Keratinocyte (primary cell): ENCODE results near the gene NLGN2. TPM values are rescaled to one million over a fixed set of nuclear protein-coding genes. Genes with fewer than 3 reads are reported as not detected.

Source experiments
- DNase-seq: peaks from one replicate; pipeline ENCODE4 v3.0.0-alpha.2; 2011; ENCODE audit warnings: low read depth, missing footprints, low spot score
- FAIRE-seq: peaks from 2 replicates; lab custom pipeline; 2011; peaks lifted over from hg19 to GRCh38; lab: Jason Lieb, UNC
- H2AFZ ChIP-seq: 2 replicates; pipeline ENCODE4 v1.6.0; 2012; ENCODE audit warnings: low read length, control low read depth, inconsistent platforms; ENCODE audit not compliant: control insufficient read depth
- H3K27ac ChIP-seq: 2 replicates; pipeline ENCODE4 v1.5.1; 2011; ENCODE audit warnings: low read length; ENCODE audit not compliant: control insufficient read depth, insufficient read depth
- H3K27me3 ChIP-seq: 3 replicates; pipeline ENCODE4 v1.6.0; 2011; ENCODE audit warnings: low read length; ENCODE audit not compliant: control insufficient read depth, insufficient read depth; ENCODE audit errors: extremely low read depth
- H3K36me3 ChIP-seq, 2 experiments: 2 replicates in 1 of 2; 3 replicates in 1 of 2; pipeline ENCODE4 v1.5.1; 2011; ENCODE audit warnings: low read length in 2 of 2, mild to moderate bottlenecking in 1 of 2; ENCODE audit not compliant: control insufficient read depth in 2 of 2, insufficient read depth in 2 of 2; ENCODE audit errors: extremely low read depth in 1 of 2
- H3K4me1 ChIP-seq: 3 replicates; pipeline ENCODE4 v1.5.1; 2011; ENCODE audit warnings: low read length; ENCODE audit not compliant: control insufficient read depth, insufficient read depth; ENCODE audit errors: extremely low read depth
- H3K4me2 ChIP-seq: 3 replicates; pipeline ENCODE4 v1.6.0; 2011; ENCODE audit warnings: low read depth, low read length; ENCODE audit not compliant: control insufficient read depth, insufficient read depth; ENCODE audit errors: extremely low read depth
- H3K4me3 ChIP-seq, 3 experiments: fragments of 200-600 bp in 1 of 3; sonication (generic) in 1 of 3; 2 replicates in 2 of 3; 3 replicates in 1 of 3; pipeline ENCODE4 v1.5.1; 2011 to 2016; ENCODE audit warnings: low read length in 3 of 3, mild to moderate bottlenecking in 3 of 3, control low read depth in 2 of 3, inconsistent platforms in 1 of 3, low read depth in 1 of 3, mixed read lengths in 1 of 3, mixed run types in 1 of 3, moderate library complexity in 1 of 3; ENCODE audit not compliant: control insufficient read depth in 2 of 3, insufficient read depth in 2 of 3; ENCODE audit errors: extremely low read depth in 1 of 3
- H3K79me2 ChIP-seq: 2 replicates; pipeline ENCODE4 v1.6.0; 2012; ENCODE audit warnings: low read length; ENCODE audit not compliant: control insufficient read depth, insufficient read depth
- H3K9ac ChIP-seq: 3 replicates; pipeline ENCODE4 v1.6.0; 2011; ENCODE audit warnings: low read length; ENCODE audit not compliant: control insufficient read depth, insufficient read depth; ENCODE audit errors: extremely low read depth
- H3K9me1 ChIP-seq: 3 replicates; pipeline ENCODE4 v1.6.0; 2011; ENCODE audit warnings: low read length; ENCODE audit not compliant: control insufficient read depth, insufficient read depth; ENCODE audit errors: extremely low read depth
- H3K9me3 ChIP-seq: 2 replicates; pipeline ENCODE4 v1.5.1; 2012; ENCODE audit warnings: low read depth, low read length; ENCODE audit not compliant: control insufficient read depth
- H4K20me1 ChIP-seq: 3 replicates; pipeline ENCODE4 v1.6.0; 2011; ENCODE audit warnings: low read length; ENCODE audit not compliant: control insufficient read depth, insufficient read depth; ENCODE audit errors: extremely low read depth
- CTCF ChIP-seq, 3 experiments: IDR thresholded peaks in 1 of 3; conservative IDR thresholded peaks in 1 of 3; optimal IDR thresholded peaks in 1 of 3; 2 replicates in 2 of 3; 3 replicates in 1 of 3; pipeline versions ENCODE3 to v1.5.1; 2011; ENCODE audit warnings: low read length in 3 of 3, mild to moderate bottlenecking in 3 of 3, moderate library complexity in 2 of 3, control low read depth in 1 of 3, inconsistent platforms in 1 of 3; ENCODE audit not compliant: insufficient read depth in 2 of 3; ENCODE audit errors: extremely low read depth in 1 of 3
- EZH2 ChIP-seq: IDR thresholded peaks from one replicate; pipeline ENCODE4 v1.6.1; 2012; ENCODE audit warnings: inconsistent platforms, mild to moderate bottlenecking, low read length, moderate library complexity
- dilution Hi-C: fragments of 300-500 bp; cut with MboI; formaldehyde crosslinking; loops from one replicate; pipeline ENCODE4 v1.7.0; 2020; ENCODE audit warnings: low sequenced_read_pairs; ENCODE audit not compliant: extremely low pct_ligation_motif_present
- polyA plus RNA-seq, 5 experiments: library from polyadenylated mRNA; depleted of rRNA in 3 of 5; stranded (reverse) in 3 of 5; stranded (forward) in 1 of 5; unstranded in 1 of 5; fragments of >200 nt; gene quantifications; 1 replicate in 1 of 5; 2 replicates in 3 of 5; 3 replicates in 1 of 5; pipeline versions ENCODE4 v1.2.1 to v1.2.3, GENCODE V29; 2011 to 2012; ENCODE audit warnings: missing spikeins in 2 of 5, low read depth in 1 of 5, low replicate concordance in 1 of 5

The NLGN2 gene
- polyA plus RNA-seq, 1 donor (not counting 4 experiments of a cell fraction or from before 2014, with no cell fraction given): 2.5 TPM

GRCh38 chr17:7410634-7411426 lies 3.2 kb downstream of the NLGN2 start:
- Histone ChIP-seq H3K4me2 (no peak overlapping the region), H3K9me1 (no peaks in the 10 kb centered on the region), H3K4me1 (peaks cover 8% of the 10 kb centered on the region), H3K9ac (no peak overlapping the region), H3K79me2 (no peaks in the 10 kb centered on the region), H4K20me1 (no peaks in the 10 kb centered on the region), H2AFZ (no peak overlapping the region), H3K9me3 (no peaks in the 10 kb centered on the region), H3K4me3 (no peak overlapping the region), H3K36me3 (peaks cover 0 to 5% of the 10 kb centered on the region in 2 experiments), H3K27me3 (no peaks in the 10 kb centered on the region), H3K27ac (no peak overlapping the region)
- TF ChIP-seq CTCF (optimal IDR thresholded peaks at IDR 0.05 in 1 of 3, IDR thresholded peaks at IDR 0.05 in 1 of 3, conservative IDR thresholded peaks at IDR 0.05 in 1 of 3; ENCODE audit: extremely low read depth in 1 of 3, insufficient read depth in 2 of 3, low read length in 3 of 3) (no peak), EZH2 (no peak)
- DNase-seq: no peak
- FAIRE-seq: no peak
- dilution Hi-C loops: no loop called here

GRCh38 chr17:7411427-7411750 lies 3.7 kb downstream of the NLGN2 start:
- Histone ChIP-seq H4K20me1 (no peaks in the 10 kb centered on the region), H3K4me3 (no peak overlapping the region), H2AFZ (no peak overlapping the region), H3K36me3 (peaks cover 0 to 5% of the 10 kb centered on the region in 2 experiments), H3K9ac (no peak overlapping the region), H3K9me3 (no peaks in the 10 kb centered on the region), H3K79me2 (no peaks in the 10 kb centered on the region), H3K4me2 (no peak overlapping the region), H3K9me1 (no peaks in the 10 kb centered on the region), H3K27me3 (no peaks in the 10 kb centered on the region), H3K4me1 (peaks cover 8% of the 10 kb centered on the region), H3K27ac (no peak overlapping the region)
- no peak for DNase-seq
- dilution Hi-C loops: no loop called here
- no peak for TF ChIP-seq CTCF (optimal IDR thresholded peaks at IDR 0.05 in 1 of 3, IDR thresholded peaks at IDR 0.05 in 1 of 3, conservative IDR thresholded peaks at IDR 0.05 in 1 of 3; ENCODE audit: extremely low read depth in 1 of 3, insufficient read depth in 2 of 3, low read length in 3 of 3)
- no peak for TF ChIP-seq EZH2
- FAIRE-seq: no peak
